ENCODE results near the gene FSTL1.

Gene FSTL1

GRCh38 chr3:120350401-120350941, 100.3 kb downstream of the FSTL1 start:
- CTCF ChIA-PET = interaction anchor here (1.2 to 2.4 kb wide), 3 partner anchors 67 to 211 kb away, joined by 3 to 17 read pairs (median 7); no protein-coding TSS in a partner anchor
- peaks cover 9% of the 10 kb centered on the region for H3K4me1 ChIP-seq (ENCODE audit: control insufficient read depth, insufficient read depth, low read length)
- H3K36me3 ChIP-seq (ENCODE audit: control insufficient read depth in 2 of 2, insufficient read depth in 1 of 2, low read length in 2 of 2) = peaks cover 0 to 10% of the 10 kb centered on the region in 2 experiments; a peak in 1 of 3 replicates
- POLR2A ChIA-PET = interaction anchor here (0.7 kb wide), 2 partner anchors 100 to 174 kb away, joined by 3 to 4 read pairs; partner anchors contain the start of gene FSTL1
- no peak for TF ChIP-seq ZNF530 (tag by site-specific recombination; IDR thresholded peaks at IDR 0.05; ENCODE audit: low read depth)
- TF ChIP-seq ZNF776 (tag by site-specific recombination; IDR thresholded peaks at IDR 0.05; ENCODE audit: borderline replicate concordance) = no peak
- no peak for TF ChIP-seq ZNF366 (tag by site-specific recombination; conservative IDR thresholded peaks at IDR 0.05)
- no peak for TF ChIP-seq SETDB1 (IDR thresholded peaks at IDR 0.05; ENCODE audit: insufficient read length, low read length)
- no peak for TF ChIP-seq ZNF701 (tag by site-specific recombination; IDR thresholded peaks at IDR 0.05)
- TF ChIP-seq KLF10 (tag by site-specific recombination; IDR thresholded peaks at IDR 0.05) = no peak
- no peak for TF ChIP-seq ZNF155 (tag by site-specific recombination; IDR thresholded peaks at IDR 0.05)
- peak; percentile 37; the same call in 1 of the 2 replicates for TF ChIP-seq PRDM10 (tag by site-specific recombination; IDR thresholded peaks at IDR 0.05)
- no peak for TF ChIP-seq ZNF292 (tag by site-specific recombination; IDR thresholded peaks at IDR 0.05; ENCODE audit: borderline replicate concordance, low read depth)
- TF ChIP-seq ZNF248 (tag by site-specific recombination; IDR thresholded peaks at IDR 0.05) = no peak
- 0 out of 2 replicates have a peak, but pooled peaks have one; percentile 28 for TF ChIP-seq ZNF600 (tag by site-specific recombination; IDR thresholded peaks at IDR 0.05)
- H3K9me3 ChIP-seq (ENCODE audit: control insufficient read depth, insufficient read depth, low read depth, low read length) = no peaks in the 10 kb centered on the region
- H3K4me3 ChIP-seq (ENCODE audit: low read depth, low read length) = no peak overlapping the region
- no peak overlapping the region for H3K27ac ChIP-seq (ENCODE audit: extremely low read depth, low read depth, low read length)

DNA sequence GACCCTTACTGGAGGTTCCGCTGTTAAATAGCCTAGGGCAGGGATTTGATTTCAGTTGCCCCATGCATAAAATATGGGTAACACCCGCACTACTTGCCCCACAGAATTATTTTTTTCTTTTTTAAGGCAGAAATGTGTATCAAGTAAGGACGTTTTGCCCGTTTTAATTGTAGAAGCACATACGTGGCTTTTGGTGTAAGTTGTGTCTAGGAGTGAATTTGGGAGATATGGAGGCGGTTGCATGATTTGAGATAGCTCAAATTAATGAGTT, 101.0 kb downstream of the FSTL1 start:
- POLR2A ChIA-PET = interaction anchor here (0.6 to 1.8 kb wide), 4 partner anchors 8 to 922 kb away, joined by 4 to 9 read pairs (median 5); no protein-coding TSS in a partner anchor
- Histone ChIP-seq H3K4me1 (ENCODE audit: control insufficient read depth, insufficient read depth, low read length) (peaks cover 10% of the 10 kb centered on the region), H3K36me3 (ENCODE audit: control insufficient read depth in 2 of 2, insufficient read depth in 1 of 2, low read length in 2 of 2) (peaks cover 0 to 10% of the 10 kb centered on the region in 2 experiments; a peak in 1 of 3 replicates), H3K4me3 (ENCODE audit: low read depth, low read length) (peak overlapping the region; percentile 91), H3K27ac (ENCODE audit: extremely low read depth, low read depth, low read length) (peak overlapping the region; percentile 82), H3K9me3 (ENCODE audit: control insufficient read depth, insufficient read depth, low read depth, low read length) (no peaks in the 10 kb centered on the region)
- no peak for TF ChIP-seq ZFP37 (tag by site-specific recombination; IDR thresholded peaks at IDR 0.05)
- TF ChIP-seq ZNF335 (tag by site-specific recombination; conservative IDR thresholded peaks at IDR 0.05) = 0 out of 2 replicates have a peak, but pooled peaks have one; percentile 15
- TF ChIP-seq ZFP69B (tag by site-specific recombination; IDR thresholded peaks at IDR 0.05) = peak; percentile 10; the same call in 1 of the 2 replicates
- CTCF ChIA-PET = interaction anchor here (0.6 to 2.4 kb wide), 5 partner anchors 13 to 211 kb away, joined by 3 to 17 read pairs (median 7); no protein-coding TSS in a partner anchor

GRCh38 chr3:120348991-120349854, 101.6 kb downstream of the FSTL1 start, which contains the start of gene LRRC58:
LRRC58 (minus strand) TSS chr3:120349354; CDS start chr3:120349243, 111 bp downstream.
- peaks cover 12% of the 10 kb centered on the region for H3K4me1 ChIP-seq (ENCODE audit: control insufficient read depth, insufficient read depth, low read length)
- H3K4me3 ChIP-seq (ENCODE audit: low read depth, low read length) = peak within 1 kb of the TSS; percentile 91
- ChIA-PET CTCF (interaction anchor here (0.5 to 2.4 kb wide), 7 partner anchors 12 to 212 kb away, joined by 3 to 17 read pairs (median 4); no protein-coding TSS in a partner anchor), POLR2A (interaction anchor here (0.6 to 2.0 kb wide), 6 partner anchors 9 to 922 kb away, joined by 4 to 13 read pairs (median 6); partner anchors contain the start of gene GSK3B)
- H3K27ac ChIP-seq (ENCODE audit: extremely low read depth, low read depth, low read length) = peak within 1 kb of the TSS; percentile 82
- peaks cover 0 to 12% of the 10 kb centered on the region in 2 experiments; a peak in 1 of 3 replicates for H3K36me3 ChIP-seq (ENCODE audit: control insufficient read depth in 2 of 2, insufficient read depth in 1 of 2, low read length in 2 of 2)
- no peaks in the 10 kb centered on the region for H3K9me3 ChIP-seq (ENCODE audit: control insufficient read depth, insufficient read depth, low read depth, low read length)
- TF ChIP-seq, protein P1, sequence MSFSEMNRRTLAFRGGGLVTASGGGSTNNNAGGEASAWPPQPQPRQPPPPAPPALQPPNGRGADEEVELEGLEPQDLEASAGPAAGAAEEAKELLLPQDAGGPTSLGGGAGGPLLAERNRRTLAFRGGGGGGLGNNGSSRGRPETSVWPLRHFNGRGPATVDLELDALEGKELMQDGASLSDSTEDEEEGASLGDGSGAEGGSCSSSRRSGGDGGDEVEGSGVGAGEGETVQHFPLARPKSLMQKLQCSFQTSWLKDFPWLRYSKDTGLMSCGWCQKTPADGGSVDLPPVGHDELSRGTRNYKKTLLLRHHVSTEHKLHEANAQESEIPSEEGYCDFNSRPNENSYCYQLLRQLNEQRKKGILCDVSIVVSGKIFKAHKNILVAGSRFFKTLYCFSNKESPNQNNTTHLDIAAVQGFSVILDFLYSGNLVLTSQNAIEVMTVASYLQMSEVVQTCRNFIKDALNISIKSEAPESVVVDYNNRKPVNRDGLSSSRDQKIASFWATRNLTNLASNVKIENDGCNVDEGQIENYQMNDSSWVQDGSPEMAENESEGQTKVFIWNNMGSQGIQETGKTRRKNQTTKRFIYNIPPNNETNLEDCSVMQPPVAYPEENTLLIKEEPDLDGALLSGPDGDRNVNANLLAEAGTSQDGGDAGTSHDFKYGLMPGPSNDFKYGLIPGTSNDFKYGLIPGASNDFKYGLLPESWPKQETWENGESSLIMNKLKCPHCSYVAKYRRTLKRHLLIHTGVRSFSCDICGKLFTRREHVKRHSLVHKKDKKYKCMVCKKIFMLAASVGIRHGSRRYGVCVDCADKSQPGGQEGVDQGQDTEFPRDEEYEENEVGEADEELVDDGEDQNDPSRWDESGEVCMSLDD (tag by site-specific recombination; IDR thresholded peaks at IDR 0.05) = peak; percentile 45; the same call in 1 of the 2 replicates
- no peak for TF ChIP-seq ZNF223 (tag by site-specific recombination; IDR thresholded peaks at IDR 0.05)
- TF ChIP-seq RBAK (tag by site-specific recombination; IDR thresholded peaks at IDR 0.05) = no peak
- TF ChIP-seq, protein P2, sequence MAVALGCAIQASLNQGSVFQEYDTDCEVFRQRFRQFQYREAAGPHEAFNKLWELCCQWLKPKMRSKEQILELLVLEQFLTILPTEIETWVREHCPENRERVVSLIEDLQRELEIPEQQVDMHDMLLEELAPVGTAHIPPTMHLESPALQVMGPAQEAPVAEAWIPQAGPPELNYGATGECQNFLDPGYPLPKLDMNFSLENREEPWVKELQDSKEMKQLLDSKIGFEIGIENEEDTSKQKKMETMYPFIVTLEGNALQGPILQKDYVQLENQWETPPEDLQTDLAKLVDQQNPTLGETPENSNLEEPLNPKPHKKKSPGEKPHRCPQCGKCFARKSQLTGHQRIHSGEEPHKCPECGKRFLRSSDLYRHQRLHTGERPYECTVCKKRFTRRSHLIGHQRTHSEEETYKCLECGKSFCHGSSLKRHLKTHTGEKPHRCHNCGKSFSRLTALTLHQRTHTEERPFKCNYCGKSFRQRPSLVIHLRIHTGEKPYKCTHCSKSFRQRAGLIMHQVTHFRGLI (tag by site-specific recombination; IDR thresholded peaks at IDR 0.05) = peak; percentile 61; the same call in 1 of the 2 replicates
- no peak for TF ChIP-seq ZNF311 (tag by site-specific recombination; IDR thresholded peaks at IDR 0.05; ENCODE audit: borderline replicate concordance)
- peak; percentile 54 for TF ChIP-seq ZIC2 (tag by site-specific recombination; IDR thresholded peaks at IDR 0.05)
- TF ChIP-seq ZNF214 (tag by site-specific recombination; IDR thresholded peaks at IDR 0.05; ENCODE audit: borderline replicate concordance) = no peak
- peak; percentile 47; the same call in 1 of the 2 replicates for TF ChIP-seq ZFP37 (tag by site-specific recombination; IDR thresholded peaks at IDR 0.05)
